IMR-90 (cell line): Measurements from ENCODE around the gene BTBD3. TPM values are rescaled to one million over a fixed set of nuclear protein-coding genes. Genes with fewer than 3 reads are reported as not detected.

Experiments
- ATAC-seq: fragments of 200-7000 bp; cut with Tn5 transposase; 2 replicates; pipeline ENCODE4 v1.9.1; 2020; ENCODE audit warnings: low read depth, mild to moderate bottlenecking, moderate library complexity
- BruUV-seq: library from RNA; stranded (reverse); fragments of 400-500 nt; replicated peaks from 2 replicates; lab custom pipeline; 2021; lab: Mats Ljungman, UMichigan
- CTCF ChIA-PET: fragments of 300-600 bp; formaldehyde crosslinking; extraction: SDS; loops from one replicate; lab custom pipeline; 2021; ENCODE audit warnings: antibody characterized with exemption; lab: Yijun Ruan, JAX
- POLR2A ChIA-PET: fragments of 300-600 bp; sonication (Branson Sonifier 250); formaldehyde crosslinking; loops from one replicate; lab custom pipeline; 2022; ENCODE audit warnings: antibody characterized with exemption; ENCODE audit not compliant: unreplicated experiment; lab: Charles Lee
- DNase-seq: peaks from one replicate; pipeline ENCODE4 v3.0.0; 2013
- H2AFZ ChIP-seq: replicated peaks from 2 replicates; pipeline ENCODE3; 2013; ENCODE audit warnings: low read length, mild to moderate bottlenecking; ENCODE audit not compliant: poor library complexity
- H2AK5ac ChIP-seq: 2 replicates; pipeline ENCODE4 v1.6.1; 2013; ENCODE audit warnings: low read depth, low read length, inconsistent platforms
- H2AK9ac ChIP-seq: replicated peaks from 2 replicates; pipeline ENCODE3; 2013; ENCODE audit warnings: mild to moderate bottlenecking, low read depth, low read length, moderate library complexity; ENCODE audit not compliant: poor library complexity
- H2BK120ac ChIP-seq: 2 replicates; pipeline ENCODE4 v1.6.1; 2013; ENCODE audit warnings: low read depth, low read length, inconsistent platforms
- H2BK15ac ChIP-seq: 3 replicates; pipeline ENCODE4 v1.6.1; 2013; ENCODE audit warnings: low read depth, low read length, inconsistent platforms
- H2BK20ac ChIP-seq: 2 replicates; pipeline ENCODE4 v1.6.1; 2013; ENCODE audit warnings: low read depth, mild to moderate bottlenecking, inconsistent platforms, low read length, moderate library complexity
- H2BK5ac ChIP-seq: 2 replicates; pipeline ENCODE4 v1.6.1; 2013; ENCODE audit warnings: mild to moderate bottlenecking, low read depth, low read length, inconsistent platforms; ENCODE audit not compliant: poor library complexity, severe bottlenecking
- H3K14ac ChIP-seq: replicated peaks from 2 replicates; pipeline ENCODE4 v1.6.1; 2013; ENCODE audit warnings: low read depth, low read length, inconsistent platforms
- H3K18ac ChIP-seq: 2 replicates; pipeline ENCODE4 v1.6.1; 2013; ENCODE audit warnings: low read depth, low read length, control low read depth
- H3K23ac ChIP-seq: 2 replicates; pipeline ENCODE4 v1.6.1; 2013; ENCODE audit warnings: low read depth, low read length, inconsistent platforms
- H3K27ac ChIP-seq: 2 replicates; pipeline ENCODE4 v1.5.1; 2013; ENCODE audit warnings: mild to moderate bottlenecking, control low read depth, low read length; ENCODE audit not compliant: insufficient read depth
- H3K27me3 ChIP-seq: 2 replicates; pipeline ENCODE4 v1.6.1; 2013; ENCODE audit warnings: low read length; ENCODE audit not compliant: control insufficient read depth, insufficient read depth
- H3K36me3 ChIP-seq: 2 replicates; pipeline ENCODE4 v1.6.1; 2013; ENCODE audit warnings: low read length, mixed read lengths; ENCODE audit not compliant: control insufficient read depth, insufficient read depth
- H3K4ac ChIP-seq: 2 replicates; pipeline ENCODE4 v1.6.1; 2013; ENCODE audit warnings: low read depth, low read length, inconsistent platforms
- H3K4me1 ChIP-seq: 2 replicates; pipeline ENCODE4 v1.6.1; 2013; ENCODE audit warnings: low read length, mixed read lengths; ENCODE audit not compliant: control insufficient read depth, insufficient read depth
- H3K4me2 ChIP-seq: 2 replicates; pipeline ENCODE4 v1.6.1; 2013; ENCODE audit warnings: low read depth, mild to moderate bottlenecking, control low read depth, low read length, moderate library complexity
- H3K4me3 ChIP-seq: 2 replicates; pipeline ENCODE4 v1.5.1; 2013; ENCODE audit warnings: low read depth, mild to moderate bottlenecking, control low read depth, low read length, moderate library complexity; ENCODE audit not compliant: insufficient read depth
- H3K56ac ChIP-seq: 2 replicates; pipeline ENCODE4 v1.6.1; 2013; ENCODE audit warnings: low read length, inconsistent platforms; ENCODE audit not compliant: insufficient read depth; ENCODE audit errors: extremely low read depth
- H3K79me1 ChIP-seq, 2 experiments: 2 replicates each; pipeline ENCODE4 v1.6.1; 2013; ENCODE audit warnings: low read length in 2 of 2, inconsistent platforms in 1 of 2, low read depth in 1 of 2
- H3K9ac ChIP-seq: 2 replicates; pipeline ENCODE4 v1.6.1; 2013; ENCODE audit warnings: low read depth, low read length, control low read depth
- H3K9me1 ChIP-seq: 2 replicates; pipeline ENCODE4 v1.6.1; 2013; ENCODE audit warnings: low read length, inconsistent platforms; ENCODE audit not compliant: insufficient read depth
- H3K9me3 ChIP-seq: 2 replicates; pipeline ENCODE4 v1.6.1; 2013; ENCODE audit warnings: low read length; ENCODE audit not compliant: control insufficient read depth, insufficient read depth
- H4K20me1 ChIP-seq: 2 replicates; pipeline ENCODE4 v1.6.1; 2013; ENCODE audit warnings: low read length, inconsistent platforms; ENCODE audit not compliant: insufficient read depth
- H4K5ac ChIP-seq: 2 replicates; pipeline ENCODE4 v1.6.1; 2013; ENCODE audit warnings: mild to moderate bottlenecking, low read depth, low read length, control low read depth
- H4K8ac ChIP-seq, 2 experiments: 2 replicates each; pipeline ENCODE4 v1.6.1; 2013; ENCODE audit warnings: low read depth in 2 of 2, low read length in 2 of 2, control low read depth in 1 of 2, inconsistent platforms in 1 of 2
- H4K91ac ChIP-seq: 2 replicates; pipeline ENCODE4 v1.6.1; 2013; ENCODE audit warnings: low read depth, low read length, inconsistent platforms; ENCODE audit not compliant: insufficient read depth
- BHLHE40 ChIP-seq: fragments of 150-350 bp; IDR thresholded peaks from 2 replicates; pipeline ENCODE4 v1.6.1; 2016; ENCODE audit warnings: mild to moderate bottlenecking, low read depth, low read length
- CEBPB ChIP-seq: IDR thresholded peaks from 2 replicates; pipeline ENCODE4 v1.6.1; 2012; ENCODE audit warnings: low read depth, low read length, improper control_type of control experiment
- CHD1 ChIP-seq: IDR thresholded peaks from 2 replicates; pipeline ENCODE4 v1.6.1; 2012; ENCODE audit warnings: low read depth, low read length, improper control_type of control experiment
- FOS ChIP-seq: fragments of 150-350 bp; IDR thresholded peaks from 2 replicates; pipeline ENCODE4 v1.6.1; 2016; ENCODE audit warnings: low read depth, low read length
- MAFK ChIP-seq: IDR thresholded peaks from 2 replicates; pipeline ENCODE4 v1.6.1; 2012; ENCODE audit warnings: low read depth, low read length, improper control_type of control experiment
- MAZ ChIP-seq: IDR thresholded peaks from 2 replicates; pipeline ENCODE4 v1.6.1; 2012; ENCODE audit warnings: low read depth, mild to moderate bottlenecking, low read length, improper control_type of control experiment, moderate library complexity, borderline replicate concordance
- MXI1 ChIP-seq: IDR thresholded peaks from 2 replicates; pipeline ENCODE4 v1.6.1; 2012; ENCODE audit warnings: low read depth, mild to moderate bottlenecking, low read length, moderate library complexity, borderline replicate concordance
- NFE2L2 ChIP-seq: fragments of 150-350 bp; IDR thresholded peaks from 2 replicates; pipeline ENCODE4 v1.6.1; 2016; ENCODE audit warnings: low read depth, mild to moderate bottlenecking, low read length
- POLR2A ChIP-seq: IDR thresholded peaks from 2 replicates; pipeline ENCODE4 v1.6.1; 2012; ENCODE audit warnings: mild to moderate bottlenecking, low read depth, low read length
- RAD21 ChIP-seq: IDR thresholded peaks from 2 replicates; pipeline ENCODE4 v1.6.1; 2012; ENCODE audit warnings: low read length, improper control_type of control experiment
- RCOR1 ChIP-seq: IDR thresholded peaks from 2 replicates; pipeline ENCODE4 v1.6.1; 2012; ENCODE audit warnings: mild to moderate bottlenecking, low read length, improper control_type of control experiment; ENCODE audit not compliant: insufficient replicate concordance
- RFX5 ChIP-seq: IDR thresholded peaks from 2 replicates; pipeline ENCODE4 v1.8.0; 2012; ENCODE audit warnings: low read depth, mild to moderate bottlenecking, low read length, moderate library complexity
- SMC3 ChIP-seq: fragments of 150-350 bp; IDR thresholded peaks from 2 replicates; pipeline ENCODE4 v1.6.1; 2016; ENCODE audit warnings: low read depth, mild to moderate bottlenecking, antibody characterized with exemption, low read length, moderate library complexity
- USF2 ChIP-seq: fragments of 150-350 bp; IDR thresholded peaks from 2 replicates; pipeline ENCODE4 v1.6.1; 2017; ENCODE audit warnings: mild to moderate bottlenecking, antibody characterized with exemption, low read length, low read depth
- WGBS, 2 experiments: methylation state at CpG; one replicate each; pipeline versions ENCODE4 v1.1.5 to v1.1.7; 2013; ENCODE audit warnings: missing lambda C conversion rate in 2 of 2; ENCODE audit not compliant: insufficient read length in 1 of 2; ENCODE audit errors: extremely low coverage in 2 of 2; 5-methylcytosine and 5-hydroxymethylcytosine counted together
- dilution Hi-C: fragments of 300-500 bp; cut with HindIII; formaldehyde crosslinking; loops from one replicate; pipeline ENCODE4 v1.14.3; 2018; ENCODE audit warnings: low sequenced_read_pairs; ENCODE audit not compliant: unreplicated experiment
- in situ Hi-C: fragments of 300-500 bp; cut with MboI; formaldehyde crosslinking; loops from 3 replicates; pipeline ENCODE4 v1.14.3; 2019; ENCODE audit warnings: low sequenced_read_pairs, inconsistent platforms, mixed read lengths
- intact Hi-C: fragments of 100-400 bp; cut with micrococcal nuclease; formaldehyde crosslinking; loops from 2 replicates; pipeline ENCODE4 v1.10.0; 2022
- polyA plus RNA-seq, 3 experiments: library from polyadenylated mRNA; depleted of rRNA; stranded (reverse); fragments of >200 nt; gene quantifications; 2 replicates each; pipeline ENCODE4 v1.2.3, GENCODE V29; 2012; ENCODE audit warnings: low replicate concordance in 1 of 3
- total RNA-seq: library from RNA; depleted of rRNA; stranded (reverse); fragments of >200 nt; gene quantifications from 2 replicates; pipeline ENCODE4 v1.2.3, GENCODE V29; 2012
- TF ChIP-seq, protein P1 (sequence below): fragments of 150-350 bp; IDR thresholded peaks from 2 replicates; pipeline ENCODE4 v1.6.1; 2016; ENCODE audit warnings: low read depth, mild to moderate bottlenecking, low read length, moderate library complexity, borderline replicate concordance
- TF ChIP-seq, protein P2 (sequence below): conservative IDR thresholded peaks from 2 replicates; pipeline ENCODE4 v1.5.1; 2012; ENCODE audit warnings: mild to moderate bottlenecking, low read depth, low read length, improper control_type of control experiment

Gene BTBD3
- total and polyA plus RNA-seq, 2 of the 4 experiments (the other 2 are of a cell fraction), result 22.7 to 44.6 TPM

GRCh38 chr20:11926292-11926998 lies 8.8 kb downstream of the BTBD3 start:
- H3K4me3 ChIP-seq, result no peak overlapping the region
- H3K4ac ChIP-seq, result no peak overlapping the region
- H2AK9ac ChIP-seq, result no peak overlapping the region
- H3K4me1 ChIP-seq, result no peaks in the 10 kb centered on the region
- no peak overlapping the region for H3K14ac ChIP-seq
- no peaks in the 10 kb centered on the region for H4K20me1 ChIP-seq
- peaks cover 17 to 28% of the 10 kb centered on the region in 2 experiments; a peak in 3 of 4 replicates for H3K79me1 ChIP-seq
- H2AFZ ChIP-seq, result no peak overlapping the region
- H2BK20ac ChIP-seq, result no peak overlapping the region
- CTCF ChIA-PET, result no interaction called here
- no peak overlapping the region for H3K9ac ChIP-seq
- POLR2A ChIA-PET, result interaction anchor here (0.6 kb wide), 1 partner anchor 12 kb away, joined by 3 read pairs; no protein-coding TSS in a partner anchor
- 82% methylated on average over 2 of the region's 4 CpGs; no CpG with 5 or more reads in 1 of the 2 experiments for WGBS, 2 experiments
- no peak overlapping the region for H4K91ac ChIP-seq
- in situ Hi-C loops (no loop called here), dilution Hi-C loops (no loop called here), intact Hi-C loops (no loop called here)
- no TSS peak for BruUV-seq
- no peak overlapping the region for H3K27ac ChIP-seq
- peaks cover 12% of the 10 kb centered on the region; the same call in 1 of the 2 replicates for H3K9me1 ChIP-seq
- H3K18ac ChIP-seq, result no peak overlapping the region
- H4K5ac ChIP-seq, result no peak overlapping the region
- no peaks in the 10 kb centered on the region for H3K27me3 ChIP-seq
- ATAC-seq (no peak), DNase-seq (no peak)
- H3K36me3 ChIP-seq, result peaks cover 21% of the 10 kb centered on the region
- H2AK5ac ChIP-seq, result no peak overlapping the region
- no peak overlapping the region for H3K23ac ChIP-seq
- no peak for TF ChIP-seq MAZ
- no peak for TF ChIP-seq MXI1
- no peak for TF ChIP-seq RCOR1
- TF ChIP-seq FOS, result no peak
- no peak for TF ChIP-seq POLR2A
- TF ChIP-seq, protein P1, sequence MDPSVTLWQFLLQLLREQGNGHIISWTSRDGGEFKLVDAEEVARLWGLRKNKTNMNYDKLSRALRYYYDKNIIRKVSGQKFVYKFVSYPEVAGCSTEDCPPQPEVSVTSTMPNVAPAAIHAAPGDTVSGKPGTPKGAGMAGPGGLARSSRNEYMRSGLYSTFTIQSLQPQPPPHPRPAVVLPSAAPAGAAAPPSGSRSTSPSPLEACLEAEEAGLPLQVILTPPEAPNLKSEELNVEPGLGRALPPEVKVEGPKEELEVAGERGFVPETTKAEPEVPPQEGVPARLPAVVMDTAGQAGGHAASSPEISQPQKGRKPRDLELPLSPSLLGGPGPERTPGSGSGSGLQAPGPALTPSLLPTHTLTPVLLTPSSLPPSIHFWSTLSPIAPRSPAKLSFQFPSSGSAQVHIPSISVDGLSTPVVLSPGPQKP, result no peak
- no peak for TF ChIP-seq RFX5
- TF ChIP-seq, protein P2, sequence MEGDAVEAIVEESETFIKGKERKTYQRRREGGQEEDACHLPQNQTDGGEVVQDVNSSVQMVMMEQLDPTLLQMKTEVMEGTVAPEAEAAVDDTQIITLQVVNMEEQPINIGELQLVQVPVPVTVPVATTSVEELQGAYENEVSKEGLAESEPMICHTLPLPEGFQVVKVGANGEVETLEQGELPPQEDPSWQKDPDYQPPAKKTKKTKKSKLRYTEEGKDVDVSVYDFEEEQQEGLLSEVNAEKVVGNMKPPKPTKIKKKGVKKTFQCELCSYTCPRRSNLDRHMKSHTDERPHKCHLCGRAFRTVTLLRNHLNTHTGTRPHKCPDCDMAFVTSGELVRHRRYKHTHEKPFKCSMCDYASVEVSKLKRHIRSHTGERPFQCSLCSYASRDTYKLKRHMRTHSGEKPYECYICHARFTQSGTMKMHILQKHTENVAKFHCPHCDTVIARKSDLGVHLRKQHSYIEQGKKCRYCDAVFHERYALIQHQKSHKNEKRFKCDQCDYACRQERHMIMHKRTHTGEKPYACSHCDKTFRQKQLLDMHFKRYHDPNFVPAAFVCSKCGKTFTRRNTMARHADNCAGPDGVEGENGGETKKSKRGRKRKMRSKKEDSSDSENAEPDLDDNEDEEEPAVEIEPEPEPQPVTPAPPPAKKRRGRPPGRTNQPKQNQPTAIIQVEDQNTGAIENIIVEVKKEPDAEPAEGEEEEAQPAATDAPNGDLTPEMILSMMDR, result no peak
- TF ChIP-seq MAFK, result no peak
- TF ChIP-seq CEBPB, result no peak
- no peak for TF ChIP-seq SMC3
- TF ChIP-seq USF2, result no peak
- no peak for TF ChIP-seq BHLHE40
- TF ChIP-seq CHD1, result no peak
- no peak for TF ChIP-seq NFE2L2
- TF ChIP-seq RAD21, result no peak
- no peak overlapping the region for H2BK120ac ChIP-seq
- H2BK15ac ChIP-seq, result no peak overlapping the region
- no peaks in the 10 kb centered on the region for H3K9me3 ChIP-seq
- no peak overlapping the region for H3K4me2 ChIP-seq
- no peak overlapping the region for H4K8ac ChIP-seq
- H2BK5ac ChIP-seq, result no peak overlapping the region
- no peak overlapping the region for H3K56ac ChIP-seq
